Measurements from ENCODE around the gene EXOSC7. TPM values are rescaled to one million over a fixed set of nuclear protein-coding genes. Genes with fewer than 3 reads are reported as not detected.

EXOSC7 gene
- total and polyA plus RNA-seq, 4 donors, result 15.5 to 27.2 (median 21.7) TPM

GRCh38 chr3:45017821-45018220 is 41.8 kb downstream of the EXOSC7 start:
- 81% methylated on average over 5 of the region's 5 CpGs for whole genome bisulfite sequencing
- TF ChIP-seq NR2F2 (IDR thresholded peaks at IDR 0.05) (no peak), EGR1 (IDR thresholded peaks at IDR 0.05; ENCODE audit: low read depth in 2 of 2) (no peak), REST (IDR thresholded peaks at IDR 0.05) (no peak), RAD21 (IDR thresholded peaks at IDR 0.05) (no peak)
- H3K27ac ChIP-seq (ENCODE audit: low read depth in 1 of 2, low read length in 2 of 2), result no peak overlapping the region

GRCh38 chr3:45020534-45020933 is 44.5 kb downstream of the EXOSC7 start:
- Histone ChIP-seq H3K27ac (ENCODE audit: low read depth in 1 of 2, low read length in 2 of 2) (no peak overlapping the region), H3K9me3 (ENCODE audit: control insufficient read depth in 4 of 4, low read length in 3 of 4) (no peaks in the 10 kb centered on the region), H3K4me3 (ENCODE audit: low read depth in 1 of 3, low read length in 3 of 3) (no peak overlapping the region), H3K9ac (ENCODE audit: low read depth in 1 of 2, low read length in 2 of 2) (no peak overlapping the region), H3K4me1 (ENCODE audit: control insufficient read depth in 4 of 4, insufficient read depth in 4 of 4, low read length in 3 of 4) (peaks cover 0 to 3% (median 1%) of the 10 kb centered on the region in 4 donors), H3K27me3 (ENCODE audit: control insufficient read depth in 4 of 4, insufficient read depth in 4 of 4, low read length in 3 of 4) (no peaks in the 10 kb centered on the region), H3K36me3 (ENCODE audit: control insufficient read depth in 4 of 4, insufficient read depth in 3 of 4, low read depth in 1 of 4, low read length in 3 of 4) (peaks cover 0 to 4% (median 0%) of the 10 kb centered on the region in 4 donors)
- TF ChIP-seq ZBTB33 (IDR thresholded peaks at IDR 0.05) (no peak), SP1 (IDR thresholded peaks at IDR 0.05) (no peak), ATF3 (IDR thresholded peaks at IDR 0.05) (no peak), CTCF (IDR thresholded peaks at IDR 0.05; ENCODE audit: low read depth, low read length, missing input control) (no peak), FOXA2 (IDR thresholded peaks at IDR 0.05) (no peak), GABPA (IDR thresholded peaks at IDR 0.05 in 1 of 2, conservative IDR thresholded peaks at IDR 0.05 in 1 of 2) (no peak), RAD21 (IDR thresholded peaks at IDR 0.05) (no peak), RXRA (IDR thresholded peaks at IDR 0.05) (no peak), FOXA1 (IDR thresholded peaks at IDR 0.05) (no peak), HNF4A (conservative IDR thresholded peaks at IDR 0.05) (no peak), YY1 (IDR thresholded peaks at IDR 0.05) (no peak), EGR1 (IDR thresholded peaks at IDR 0.05; ENCODE audit: low read depth in 2 of 2) (no peak), MAX (IDR thresholded peaks at IDR 0.05) (no peak), TAF1 (conservative IDR thresholded peaks at IDR 0.05) (no peak), NR2F2 (IDR thresholded peaks at IDR 0.05) (no peak)
- DNase-seq (ENCODE audit: low spot score), result no peak
- 75% methylated on average over 8 of the region's 8 CpGs for WGBS

More at GRCh38 chr3:45017821-45018220, 41.8 kb downstream of the EXOSC7 start:
- H3K4me1 ChIP-seq (ENCODE audit: control insufficient read depth in 4 of 4, insufficient read depth in 4 of 4, low read length in 3 of 4), result peaks cover 0 to 3% (median 0%) of the 10 kb centered on the region in 4 donors
- DNase-seq (ENCODE audit: low spot score), result no peak
- no peak overlapping the region for H3K4me3 ChIP-seq (ENCODE audit: low read depth in 1 of 3, low read length in 3 of 3)
- H3K27me3 ChIP-seq (ENCODE audit: control insufficient read depth in 4 of 4, insufficient read depth in 4 of 4, low read length in 3 of 4), result no peaks in the 10 kb centered on the region
- no peak overlapping the region for H3K9ac ChIP-seq (ENCODE audit: low read depth in 1 of 2, low read length in 2 of 2)
- H3K36me3 ChIP-seq (ENCODE audit: control insufficient read depth in 4 of 4, insufficient read depth in 3 of 4, low read depth in 1 of 4, low read length in 3 of 4), result peaks cover 0 to 5% (median 2%) of the 10 kb centered on the region in 4 donors
- no peaks in the 10 kb centered on the region for H3K9me3 ChIP-seq (ENCODE audit: control insufficient read depth in 4 of 4, low read length in 3 of 4)

Data from liver (tissue), 9 donors.